GM12872 (cell line): ENCODE results near the gene XG.

ENCODE experiments used
- CTCF ChIP-seq: IDR thresholded peaks from 3 replicates; pipeline ENCODE4 v1.5.1; 2011; ENCODE audit warnings: low read depth, mild to moderate bottlenecking, low read length, moderate library complexity; ENCODE audit not compliant: insufficient read depth

Gene XG

GRCh38 chrX:2846992-2847391 lies 95.2 kb downstream of the XG start:
- no peak for TF ChIP-seq CTCF

- TF ChIP-seq CTCF: no peak
These were observed 97.0 kb downstream of the XG start for GRCh38 chrX:2848871-2849301.

- no peak for TF ChIP-seq CTCF
These were observed 103.1 kb downstream of the XG start for GRCh38 chrX:2854918-2855317.

- no peak for TF ChIP-seq CTCF
These were observed 103.9 kb downstream of the XG start for GRCh38 chrX:2855761-2856160.

- TF ChIP-seq CTCF: no peak
These were observed 105.7 kb downstream of the XG start for GRCh38 chrX:2857566-2857965.

GRCh38 chrX:2859197-2859797 lies 107.5 kb downstream of the XG start:
- no peak for TF ChIP-seq CTCF

- TF ChIP-seq CTCF: no peak
These were observed 110.6 kb downstream of the XG start for GRCh38 chrX:2862404-2862803.
